Cardiac muscle cell (in vitro differentiated cells and primary cell): ENCODE data around the gene MRPL20. TPM values are rescaled to one million over a fixed set of nuclear protein-coding genes. Genes with fewer than 3 reads are reported as not detected.

Experiments used
- DNase-seq, 2 donors: peaks; one replicate each; pipeline versions ENCODE4 v3.0.0 to v3.0.0-alpha.2; 2010 to 2017; ENCODE audit warnings: low read depth in 1 of 2, low spot score in 1 of 2
- H3K27ac ChIP-seq: fragments of 200-600 bp; sonication (generic); 2 replicates; pipeline ENCODE4 v1.5.1; 2016
- H3K27me3 ChIP-seq: fragments of 200-600 bp; sonication (generic); 2 replicates; pipeline ENCODE4 v1.6.0; 2016; ENCODE audit warnings: control low read depth
- H3K36me3 ChIP-seq: fragments of 200-600 bp; sonication (generic); 2 replicates; pipeline ENCODE4 v1.5.1; 2016; ENCODE audit warnings: control low read depth
- H3K4me1 ChIP-seq: fragments of 200-600 bp; sonication (generic); 2 replicates; pipeline ENCODE4 v1.8.1; 2017; ENCODE audit warnings: low read depth, mild to moderate bottlenecking, mixed run types
- H3K4me3 ChIP-seq: fragments of 200-600 bp; sonication (generic); 2 replicates; pipeline ENCODE4 v1.5.1; 2016; ENCODE audit warnings: mild to moderate bottlenecking
- H3K9me3 ChIP-seq: fragments of 200-600 bp; sonication (generic); 2 replicates; pipeline ENCODE4 v1.5.1; 2017; ENCODE audit warnings: low read depth, mild to moderate bottlenecking, control low read depth
- CTCF ChIP-seq: IDR thresholded peaks from 2 replicates; pipeline ENCODE4 v1.5.1; 2012; ENCODE audit warnings: low read depth, mild to moderate bottlenecking, low read length
- polyA plus RNA-seq: library from polyadenylated mRNA; unstranded; fragments of >200 nt; fragmentation: Nextera tagmentation; extraction: Ambion mirVana; gene quantifications from 2 replicates; pipeline ENCODE4 v1.2.1, GENCODE V29; 2016
- total RNA-seq: library from RNA; depleted of rRNA; stranded (reverse); fragments of >200 nt; gene quantifications from 2 replicates; pipeline ENCODE4 v1.2.3, GENCODE V29; 2016

Gene MRPL20
- total and polyA plus RNA-seq, 2 experiments from 2014 or later = 97.6 to 255 TPM

- DNase-seq = no peak
- TF ChIP-seq CTCF = no peak
- H3K9me3 ChIP-seq = no peaks in the 10 kb centered on the region
- no peaks in the 10 kb centered on the region for H3K36me3 ChIP-seq
- no peak overlapping the region for H3K27ac ChIP-seq
- no peaks in the 10 kb centered on the region for H3K4me1 ChIP-seq
- no peaks in the 10 kb centered on the region for H3K27me3 ChIP-seq
- no peak overlapping the region for H3K4me3 ChIP-seq
Measured at GRCh38 chr1:1422465-1423244, 15.6 kb upstream of the MRPL20 start.

- no peak for DNase-seq
- Histone ChIP-seq H3K27ac (no peak overlapping the region), H3K4me1 (no peaks in the 10 kb centered on the region), H3K4me3 (no peak overlapping the region), H3K9me3 (no peaks in the 10 kb centered on the region), H3K36me3 (no peaks in the 10 kb centered on the region), H3K27me3 (no peaks in the 10 kb centered on the region)
- TF ChIP-seq CTCF = no peak
Measured at GRCh38 chr1:1421907-1422464, 14.9 kb upstream of the MRPL20 start.

GRCh38 chr1:1421147-1421906 is 14.2 kb upstream of the MRPL20 start, which contains the start of gene ANKRD65:
TSS of gene ANKRD65 (minus strand) at chr1:1421276. CDS start at chr1:1421005, 271 bp downstream.
- Histone ChIP-seq H3K4me3 (no peak within 1 kb of the TSS), H3K27ac (no peak within 1 kb of the TSS), H3K27me3 (no peaks in the 10 kb centered on the region), H3K4me1 (no peaks in the 10 kb centered on the region), H3K9me3 (no peaks in the 10 kb centered on the region), H3K36me3 (no peaks in the 10 kb centered on the region)
- no peak for TF ChIP-seq CTCF
- DNase-seq = no peak

GRCh38 chr1:1420654-1421141 is 13.6 kb upstream of the MRPL20 start:
- Histone ChIP-seq H3K27me3 (no peaks in the 10 kb centered on the region), H3K36me3 (no peaks in the 10 kb centered on the region), H3K4me3 (no peak overlapping the region), H3K9me3 (no peaks in the 10 kb centered on the region), H3K27ac (no peak overlapping the region), H3K4me1 (no peaks in the 10 kb centered on the region)
- no peak for TF ChIP-seq CTCF
- no peak for DNase-seq

GRCh38 chr1:1419813-1420653 is 12.9 kb upstream of the MRPL20 start:
- H3K36me3 ChIP-seq = no peaks in the 10 kb centered on the region
- no peaks in the 10 kb centered on the region for H3K27me3 ChIP-seq
- no peak overlapping the region for H3K4me3 ChIP-seq
- DNase-seq = peak in 1 of 2 donors; percentile 39
- no peak for TF ChIP-seq CTCF
- H3K9me3 ChIP-seq = no peaks in the 10 kb centered on the region
- H3K4me1 ChIP-seq = no peaks in the 10 kb centered on the region
- no peak overlapping the region for H3K27ac ChIP-seq
